ENCODE results near the gene ZBTB6. TPM values are rescaled to one million over a fixed set of nuclear protein-coding genes. Genes with fewer than 3 reads are reported as not detected.
A peak's percentile ranks its signal among the peaks of the same experiment; 100 is the strongest.

ZBTB6 gene
- total and polyA plus RNA-seq, 9 donors = 5.3 to 13.8 (median 9.5) TPM

DNA sequence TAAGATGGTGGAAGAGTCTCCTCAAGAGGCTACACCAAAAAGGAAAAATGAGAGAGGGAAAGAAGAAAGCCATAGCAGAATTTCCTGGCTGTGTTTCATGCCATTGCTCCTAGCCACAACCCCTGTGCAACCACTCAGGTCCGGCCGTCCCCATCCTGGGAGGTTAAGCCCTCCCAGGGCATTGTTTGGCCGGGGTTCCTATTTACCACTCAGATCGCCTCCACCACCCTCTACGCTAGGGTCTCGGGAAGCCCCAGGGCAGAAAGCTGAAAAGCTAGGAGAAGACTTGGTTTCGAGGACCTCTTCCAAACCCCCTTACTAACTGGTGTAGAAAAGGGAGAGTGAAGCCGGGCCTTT lies 8.7 kb downstream of the ZBTB6 start:
- peak overlapping the region; percentile 100 for H3K4me3 ChIP-seq
- TF ChIP-seq POLR2A (IDR thresholded peaks at IDR 0.05) (no peak), CTCF (IDR thresholded peaks at IDR 0.05) (no peak), EP300 (IDR thresholded peaks at IDR 0.05) (no peak)
- no peaks in the 10 kb centered on the region for H3K9me3 ChIP-seq
- WGBS, 3 donors = 0 to 2% (median 1%) methylated on average over 8 of the region's 8 CpGs
- no peaks in the 10 kb centered on the region for H3K27me3 ChIP-seq
- no peaks in the 10 kb centered on the region for H3K36me3 ChIP-seq
- intact Hi-C loops (cut with DNase I) = loop anchor here in 1 of 4 donors (10.0 kb wide), 1 partner anchor 90 kb away; no protein-coding TSS in a partner anchor
- DNase-seq = peak in 2 of 5 donors; percentile 14 to 26
- peaks cover 2% of the 10 kb centered on the region for H3K4me1 ChIP-seq (ENCODE audit: insufficient read depth)
- peak overlapping the region; percentile 82 to 83 for H3K27ac ChIP-seq

DNA sequence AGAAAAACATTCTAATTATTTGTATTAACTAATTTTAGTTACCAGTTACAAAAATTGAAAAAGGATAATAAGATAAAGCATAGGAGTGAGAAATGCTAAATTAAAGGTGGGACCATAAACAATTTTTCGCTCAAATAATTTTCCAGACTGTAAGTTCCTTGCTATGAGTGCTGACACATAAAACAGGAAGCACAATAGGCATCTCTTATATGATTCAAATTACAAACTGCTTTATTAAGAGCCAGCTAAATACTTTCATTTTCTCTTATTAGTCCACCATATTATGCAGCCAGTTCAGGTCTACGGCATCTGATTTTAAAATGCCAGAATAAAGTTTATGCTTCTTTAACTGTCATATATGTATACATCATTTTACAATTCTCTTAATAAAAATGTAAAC lies 12.3 kb downstream of the ZBTB6 start:
- intact Hi-C loops (cut with DNase I) = loop anchor here in 1 of 4 donors (10.0 kb wide), 1 partner anchor 94 kb away; no protein-coding TSS in a partner anchor
- H3K4me1 ChIP-seq (ENCODE audit: insufficient read depth) = peaks cover 5% of the 10 kb centered on the region
- H3K4me3 ChIP-seq = no peak overlapping the region
- WGBS, 3 donors = 32 to 48% (median 33%) methylated on average over 2 of the region's 2 CpGs
- no peaks in the 10 kb centered on the region for H3K36me3 ChIP-seq
- TF ChIP-seq POLR2A (IDR thresholded peaks at IDR 0.05) = no peak
- H3K27me3 ChIP-seq = no peaks in the 10 kb centered on the region
- H3K9me3 ChIP-seq = no peaks in the 10 kb centered on the region
- no peak overlapping the region for H3K27ac ChIP-seq
- no peak for DNase-seq

DNA sequence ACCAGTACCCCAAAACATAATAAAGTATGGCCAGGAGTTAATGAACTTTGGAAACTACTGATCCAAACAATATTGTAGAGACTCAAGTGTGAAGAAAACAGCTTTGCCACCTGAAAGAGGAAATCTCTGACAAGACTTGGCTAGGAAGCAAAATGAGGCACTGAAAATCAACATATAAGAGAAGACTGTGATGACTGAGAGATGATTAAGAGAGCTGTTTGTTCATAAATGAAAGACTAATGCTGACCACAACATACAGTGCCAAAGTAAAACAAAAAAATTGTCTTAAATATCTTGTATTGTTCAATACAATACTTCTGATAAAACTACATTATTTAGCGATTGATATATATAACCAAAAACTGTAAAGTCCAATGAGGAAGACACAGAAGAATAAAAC lies 15.2 kb downstream of the ZBTB6 start:
- Histone ChIP-seq H3K4me3 (no peak overlapping the region), H3K4me1 (ENCODE audit: insufficient read depth) (peaks cover 5% of the 10 kb centered on the region), H3K9me3 (no peaks in the 10 kb centered on the region), H3K27me3 (no peaks in the 10 kb centered on the region), H3K27ac (no peak overlapping the region), H3K36me3 (no peaks in the 10 kb centered on the region)
- 88 to 94% (median 94%) methylated on average over 1 of the region's 1 CpG for WGBS, 3 donors
- no peak for DNase-seq
- intact Hi-C loops (cut with DNase I) = no loop called here
- no peak for TF ChIP-seq EP300 (IDR thresholded peaks at IDR 0.05)
- TF ChIP-seq POLR2A (IDR thresholded peaks at IDR 0.05) = no peak
- TF ChIP-seq CTCF (IDR thresholded peaks at IDR 0.05) = no peak

DNA sequence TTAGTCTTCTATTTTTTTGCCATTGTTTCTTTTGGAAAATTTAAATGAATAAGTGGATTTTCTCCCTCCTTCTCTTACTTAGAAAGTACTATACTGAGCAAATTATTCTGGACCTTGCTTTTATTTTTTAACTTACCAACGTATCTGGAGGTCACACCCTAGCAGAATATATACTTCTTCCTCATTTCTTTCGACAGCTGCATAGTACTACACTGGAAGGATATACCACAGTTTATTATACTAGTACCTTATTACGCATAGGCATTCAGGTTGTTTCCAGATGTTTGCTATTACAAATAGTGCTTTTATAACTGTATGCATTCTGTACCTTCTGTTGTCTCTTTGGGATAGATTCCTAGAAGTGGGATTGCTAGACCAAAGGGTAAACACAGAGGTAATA lies 24.6 kb downstream of the ZBTB6 start:
- Histone ChIP-seq H3K9me3 (no peaks in the 10 kb centered on the region), H3K4me1 (ENCODE audit: insufficient read depth) (no peaks in the 10 kb centered on the region), H3K27ac (no peak overlapping the region), H3K27me3 (no peaks in the 10 kb centered on the region), H3K36me3 (no peaks in the 10 kb centered on the region), H3K4me3 (no peak overlapping the region)
- intact Hi-C loops (cut with DNase I) = no loop called here
- WGBS, 3 donors = 50 to 91% (median 77%) methylated on average over 3 of the region's 3 CpGs
- no peak for DNase-seq
- no peak for TF ChIP-seq POLR2A (IDR thresholded peaks at IDR 0.05)
- no peak for TF ChIP-seq CTCF (IDR thresholded peaks at IDR 0.05)
- no peak for TF ChIP-seq EP300 (IDR thresholded peaks at IDR 0.05)

- intact Hi-C loops (cut with DNase I) = no loop called here
- no peak overlapping the region for H3K27ac ChIP-seq
- TF ChIP-seq POLR2A (IDR thresholded peaks at IDR 0.05) = no peak
- TF ChIP-seq EP300 (IDR thresholded peaks at IDR 0.05) = no peak
- no peak for TF ChIP-seq CTCF (IDR thresholded peaks at IDR 0.05)
- no peaks in the 10 kb centered on the region for H3K36me3 ChIP-seq
- no peaks in the 10 kb centered on the region for H3K9me3 ChIP-seq
- H3K27me3 ChIP-seq = no peaks in the 10 kb centered on the region
- no peaks in the 10 kb centered on the region for H3K4me1 ChIP-seq (ENCODE audit: insufficient read depth)
- DNase-seq = no peak
- WGBS, 3 donors = 88 to 92% (median 92%) methylated on average over 2 of the region's 2 CpGs
- H3K4me3 ChIP-seq = no peak overlapping the region
These were observed 30.0 kb downstream of the ZBTB6 start for GRCh38 chr9:122883125-122883524.
